ENCODE measurements around the gene CRYBA1.
"Not testable (repeated sequence)": the region's sequence is repeated elsewhere in the genome, so short reads cannot be mapped to it uniquely, and the experiment has no call there.

The CRYBA1 gene

DNA sequence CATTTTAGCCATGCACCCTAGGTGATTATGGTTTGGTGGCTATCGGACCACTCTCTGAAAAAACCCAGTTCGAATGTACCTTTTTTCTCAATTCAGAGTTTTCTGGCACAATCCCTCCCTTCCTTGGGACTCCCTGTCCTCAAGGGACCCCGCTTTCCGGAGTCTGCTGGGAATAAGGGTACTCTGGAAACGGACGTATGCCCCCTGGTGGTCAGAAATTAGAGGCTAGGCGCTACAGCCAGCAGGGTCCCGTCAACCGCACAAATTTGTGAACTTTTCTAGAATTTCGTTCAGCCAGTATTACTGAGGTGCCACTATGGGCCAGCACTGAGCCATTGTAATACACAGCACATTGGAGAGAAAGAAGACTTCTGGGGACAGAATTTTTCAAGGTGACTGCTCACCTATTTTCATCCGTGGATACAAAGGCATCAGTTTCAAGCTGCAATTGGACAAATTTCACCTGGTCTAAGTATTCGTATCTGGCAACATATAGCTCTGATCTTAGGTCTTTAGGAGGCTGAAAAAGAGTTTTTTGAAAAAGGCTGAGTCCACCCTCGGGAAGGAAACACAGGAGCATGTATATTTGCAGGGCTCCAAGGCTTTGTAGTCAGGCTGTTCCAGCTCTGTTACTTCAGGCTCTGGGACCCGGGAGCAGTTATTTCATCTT, 27.1 kb upstream of the CRYBA1 start:
- H3K4me1 Mint-ChIP-seq (ENCODE audit: low read depth): peaks cover 4% of the 10 kb centered on the region
- no peaks in the 10 kb centered on the region for H3K9me3 Mint-ChIP-seq
- no peaks in the 10 kb centered on the region for H3K27me3 Mint-ChIP-seq
- no peak overlapping the region for H3K27ac Mint-ChIP-seq
- H3K4me3 Mint-ChIP-seq: no peak overlapping the region
- H3K36me3 Mint-ChIP-seq (ENCODE audit: low read depth): no peaks in the 10 kb centered on the region

GRCh38 chr17:29221338-29221737, 25.3 kb upstream of the CRYBA1 start:
- H3K27ac Mint-ChIP-seq: not testable (repeated sequence)

DNA sequence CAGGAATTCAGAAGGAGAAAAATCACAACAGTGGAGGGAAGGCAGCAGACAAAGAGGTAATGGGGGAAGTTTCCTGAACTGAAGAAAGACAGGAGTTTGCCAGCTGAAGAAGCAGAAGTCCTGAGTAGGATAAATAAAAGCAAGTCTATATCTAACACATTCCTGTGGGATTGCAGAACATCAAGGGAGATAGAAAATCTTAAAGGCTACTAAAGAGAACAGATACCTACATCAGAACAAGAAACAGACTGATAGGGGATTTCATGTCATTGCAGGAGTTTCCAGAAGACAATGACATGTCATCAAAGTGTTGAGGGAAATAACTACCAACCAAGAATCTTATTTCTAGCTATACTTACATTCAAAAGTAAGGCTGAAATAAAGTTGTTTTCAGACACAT, 21.3 kb upstream of the CRYBA1 start:
- no peak overlapping the region for H3K4me3 Mint-ChIP-seq
- H3K9me3 Mint-ChIP-seq: no peaks in the 10 kb centered on the region
- peaks cover 5% of the 10 kb centered on the region for H3K4me1 Mint-ChIP-seq (ENCODE audit: low read depth)
- no peaks in the 10 kb centered on the region for H3K36me3 Mint-ChIP-seq (ENCODE audit: low read depth)
- no peaks in the 10 kb centered on the region for H3K27me3 Mint-ChIP-seq
- H3K27ac Mint-ChIP-seq: no peak overlapping the region

More at GRCh38 chr17:29221338-29221737, 25.3 kb upstream of the CRYBA1 start:
- H3K4me3 Mint-ChIP-seq; H3K36me3 Mint-ChIP-seq (ENCODE audit: low read depth); H3K27me3 Mint-ChIP-seq; H3K4me1 Mint-ChIP-seq (ENCODE audit: low read depth); H3K9me3 Mint-ChIP-seq: not testable (repeated sequence)

DNA sequence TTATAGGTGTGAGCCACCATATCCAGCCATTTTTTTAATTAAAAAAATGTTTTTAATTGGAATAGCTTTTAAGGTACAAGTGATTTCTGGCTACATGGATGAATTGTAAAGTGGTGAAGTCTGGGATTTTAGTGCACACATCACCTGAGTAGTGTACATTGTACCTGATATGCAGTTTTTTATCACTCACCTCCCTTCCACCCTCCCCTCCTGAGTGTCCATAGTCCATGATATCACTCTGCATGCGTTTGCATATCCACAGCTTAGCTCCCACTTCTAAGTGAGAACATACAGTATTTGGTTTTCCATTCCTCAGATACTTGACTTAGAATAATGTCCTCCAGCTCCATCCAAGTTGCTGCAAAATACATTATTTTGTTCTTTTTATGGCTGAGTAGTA, 13.4 kb upstream of the CRYBA1 start:
- H3K4me1 Mint-ChIP-seq (ENCODE audit: low read depth): no peaks in the 10 kb centered on the region
- H3K9me3 Mint-ChIP-seq: no peaks in the 10 kb centered on the region
- no peak overlapping the region for H3K4me3 Mint-ChIP-seq
- H3K27ac Mint-ChIP-seq: no peak overlapping the region
- H3K36me3 Mint-ChIP-seq (ENCODE audit: low read depth): no peaks in the 10 kb centered on the region
- H3K27me3 Mint-ChIP-seq: no peaks in the 10 kb centered on the region

- H3K4me3 Mint-ChIP-seq; H3K27me3 Mint-ChIP-seq; H3K27ac Mint-ChIP-seq; H3K36me3 Mint-ChIP-seq (ENCODE audit: low read depth); H3K9me3 Mint-ChIP-seq; H3K4me1 Mint-ChIP-seq (ENCODE audit: low read depth): not testable (repeated sequence)
Measured at GRCh38 chr17:29234972-29235371, 11.7 kb upstream of the CRYBA1 start.

GRCh38 chr17:29235904-29236303, 10.8 kb upstream of the CRYBA1 start:
- H3K27me3 Mint-ChIP-seq: no peaks in the 10 kb centered on the region
- no peaks in the 10 kb centered on the region for H3K9me3 Mint-ChIP-seq
- H3K27ac Mint-ChIP-seq: no peak overlapping the region
- peaks cover 6% of the 10 kb centered on the region for H3K4me1 Mint-ChIP-seq (ENCODE audit: low read depth)
- H3K4me3 Mint-ChIP-seq: no peak overlapping the region
- no peaks in the 10 kb centered on the region for H3K36me3 Mint-ChIP-seq (ENCODE audit: low read depth)

DNA sequence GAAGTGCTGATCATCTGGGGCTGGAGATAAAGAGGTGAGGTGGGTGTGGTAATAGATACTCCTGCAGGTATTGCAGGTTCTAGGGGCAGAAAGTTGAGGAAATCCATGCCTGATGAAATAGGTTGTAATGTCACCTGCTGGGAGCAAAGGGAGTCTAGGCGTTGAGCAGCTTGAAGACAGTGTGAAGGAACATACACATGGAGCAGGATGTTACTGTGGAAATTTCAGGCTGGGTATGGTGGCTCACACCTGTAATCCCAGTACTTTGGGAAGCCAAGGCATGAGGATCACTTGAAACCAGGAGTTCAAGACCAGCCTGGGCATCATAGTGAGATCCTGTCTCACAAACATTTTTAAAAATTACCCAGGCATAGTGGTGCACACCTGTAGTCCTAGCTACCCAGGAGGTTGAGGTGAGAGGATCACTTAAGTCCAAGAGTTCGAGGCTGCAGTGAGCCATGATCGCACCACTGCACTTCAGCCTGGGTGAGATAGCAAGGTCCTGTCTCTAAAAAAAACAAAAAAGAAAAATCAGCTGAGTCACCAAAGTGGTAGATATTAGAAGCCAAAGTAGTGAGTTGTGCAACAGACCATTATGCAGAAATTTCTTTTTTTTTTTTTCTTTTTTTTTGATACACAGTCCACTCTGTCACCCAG, 9.1 kb upstream of the CRYBA1 start:
- H3K4me1 Mint-ChIP-seq (ENCODE audit: low read depth): peaks cover 9% of the 10 kb centered on the region
- no peaks in the 10 kb centered on the region for H3K36me3 Mint-ChIP-seq (ENCODE audit: low read depth)
- no peaks in the 10 kb centered on the region for H3K27me3 Mint-ChIP-seq
- no peak overlapping the region for H3K4me3 Mint-ChIP-seq
- no peak overlapping the region for H3K27ac Mint-ChIP-seq
- H3K9me3 Mint-ChIP-seq: no peaks in the 10 kb centered on the region

DNA sequence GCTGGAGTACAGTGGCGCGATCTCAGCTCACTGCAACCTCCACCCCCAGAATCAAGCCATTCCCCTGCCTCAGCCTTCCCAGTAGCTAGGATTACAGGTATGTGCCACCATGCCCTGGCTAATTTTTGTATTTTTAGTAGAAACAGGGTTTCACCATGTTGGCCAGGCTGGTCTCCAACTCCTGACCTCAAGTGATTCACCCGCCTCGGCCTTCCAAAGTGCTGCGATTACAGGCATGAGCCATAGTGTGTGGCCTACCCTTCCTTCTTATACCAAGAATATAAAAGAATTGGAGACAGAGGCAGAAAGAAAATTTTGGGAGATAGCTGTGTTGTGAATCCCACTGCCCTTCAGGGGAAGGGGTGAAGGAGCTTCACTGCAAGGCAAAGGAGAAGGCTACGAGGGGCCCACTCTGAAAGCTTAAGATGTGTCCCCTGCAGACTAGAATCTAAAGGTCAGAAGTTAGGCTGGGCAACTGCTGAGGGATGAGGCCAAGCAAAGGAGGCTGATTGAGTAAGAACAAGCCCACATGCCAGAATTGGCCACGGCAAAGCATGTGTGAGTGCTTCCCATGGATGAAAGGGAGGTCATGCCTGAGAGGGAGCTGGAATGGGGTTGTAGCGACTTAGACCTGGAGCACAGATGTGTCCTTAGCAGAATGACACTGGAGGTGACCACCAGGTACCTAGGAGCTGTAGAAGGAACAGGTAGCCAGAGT, 8.4 kb upstream of the CRYBA1 start:
- Mint-ChIP-seq H3K9me3 (no peaks in the 10 kb centered on the region), H3K4me1 (ENCODE audit: low read depth) (peaks cover 9% of the 10 kb centered on the region), H3K27ac (no peak overlapping the region), H3K4me3 (no peak overlapping the region), H3K36me3 (ENCODE audit: low read depth) (no peaks in the 10 kb centered on the region), H3K27me3 (no peaks in the 10 kb centered on the region)

GRCh38 chr17:29240477-29240876, 6.2 kb upstream of the CRYBA1 start:
- Mint-ChIP-seq H3K27me3 (no peaks in the 10 kb centered on the region), H3K4me1 (ENCODE audit: low read depth) (peaks cover 9% of the 10 kb centered on the region), H3K9me3 (no peaks in the 10 kb centered on the region), H3K4me3 (no peak overlapping the region), H3K27ac (no peak overlapping the region), H3K36me3 (ENCODE audit: low read depth) (no peaks in the 10 kb centered on the region)

- H3K27ac Mint-ChIP-seq: no peak overlapping the region
Measured at GRCh38 chr17:29240968-29241963, 5.4 kb upstream of the CRYBA1 start.

DNA sequence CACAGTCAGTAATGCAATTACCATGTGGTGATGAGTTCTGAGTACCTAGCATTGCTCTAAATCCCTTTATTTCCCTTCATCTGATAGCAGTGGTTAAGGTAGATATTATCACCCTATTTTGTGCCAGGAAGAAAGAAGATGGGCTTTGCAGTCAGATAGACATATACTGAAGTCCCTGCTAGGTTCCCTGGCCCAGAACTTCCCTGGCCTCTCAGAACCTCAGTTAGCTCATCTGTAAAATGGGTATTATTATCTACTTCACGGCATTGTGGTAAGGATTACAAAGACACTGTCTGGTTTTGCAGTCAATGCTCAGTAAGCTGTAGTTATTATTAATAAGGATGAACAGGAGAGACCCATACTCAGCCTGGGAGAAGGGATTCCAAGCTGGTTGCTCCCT, 4.6 kb upstream of the CRYBA1 start:
- H3K9me3 Mint-ChIP-seq: no peaks in the 10 kb centered on the region
- H3K27ac Mint-ChIP-seq: no peak overlapping the region
- no peaks in the 10 kb centered on the region for H3K27me3 Mint-ChIP-seq
- no peaks in the 10 kb centered on the region for H3K36me3 Mint-ChIP-seq (ENCODE audit: low read depth)
- peaks cover 9% of the 10 kb centered on the region for H3K4me1 Mint-ChIP-seq (ENCODE audit: low read depth)
- no peak overlapping the region for H3K4me3 Mint-ChIP-seq

More at GRCh38 chr17:29240968-29241963, 5.4 kb upstream of the CRYBA1 start:
- Mint-ChIP-seq H3K27me3 (no peaks in the 10 kb centered on the region), H3K9me3 (no peaks in the 10 kb centered on the region), H3K36me3 (ENCODE audit: low read depth) (no peaks in the 10 kb centered on the region), H3K4me1 (ENCODE audit: low read depth) (peaks cover 9% of the 10 kb centered on the region), H3K4me3 (no peak overlapping the region)

DNA sequence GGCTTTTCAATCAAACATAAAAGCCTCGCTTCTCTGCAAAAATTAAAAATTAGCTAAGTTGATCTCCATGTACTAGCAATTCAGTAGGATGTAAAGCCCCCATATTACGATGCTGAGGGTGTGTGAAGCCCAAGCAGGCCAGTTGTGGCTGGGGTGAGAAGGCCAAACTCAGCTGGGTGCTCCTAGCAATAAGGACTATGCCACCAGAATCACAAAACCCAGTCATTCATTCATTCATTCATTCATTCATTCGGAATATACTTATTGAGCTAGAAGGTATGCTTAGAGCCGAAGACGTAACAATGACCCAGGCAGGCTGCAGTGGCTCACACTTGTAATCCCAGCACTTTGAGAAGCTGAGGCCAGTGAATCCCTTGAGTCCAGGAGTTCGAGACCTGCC, 3.9 kb upstream of the CRYBA1 start:
- no peaks in the 10 kb centered on the region for H3K27me3 Mint-ChIP-seq
- no peak overlapping the region for H3K27ac Mint-ChIP-seq
- H3K4me1 Mint-ChIP-seq (ENCODE audit: low read depth): peaks cover 9% of the 10 kb centered on the region
- no peaks in the 10 kb centered on the region for H3K36me3 Mint-ChIP-seq (ENCODE audit: low read depth)
- H3K9me3 Mint-ChIP-seq: no peaks in the 10 kb centered on the region
- H3K4me3 Mint-ChIP-seq: no peak overlapping the region

- no peaks in the 10 kb centered on the region for H3K36me3 Mint-ChIP-seq (ENCODE audit: low read depth)
- H3K27me3 Mint-ChIP-seq: no peaks in the 10 kb centered on the region
Measured at GRCh38 chr17:29243792-29244191, 2.9 kb upstream of the CRYBA1 start.

GRCh38 chr17:29245401-29245800, 1.3 kb upstream of the CRYBA1 start:
- H3K4me1 Mint-ChIP-seq (ENCODE audit: low read depth): peaks cover 8% of the 10 kb centered on the region
- no peak overlapping the region for H3K4me3 Mint-ChIP-seq

More at GRCh38 chr17:29243792-29244191, 2.9 kb upstream of the CRYBA1 start:
- Mint-ChIP-seq H3K27ac (no peak overlapping the region), H3K4me1 (ENCODE audit: low read depth) (peaks cover 9% of the 10 kb centered on the region), H3K9me3 (no peaks in the 10 kb centered on the region), H3K4me3 (no peak overlapping the region)

More at GRCh38 chr17:29245401-29245800, 1.3 kb upstream of the CRYBA1 start:
- no peak overlapping the region for H3K27ac Mint-ChIP-seq
- H3K27me3 Mint-ChIP-seq: no peaks in the 10 kb centered on the region
- no peaks in the 10 kb centered on the region for H3K36me3 Mint-ChIP-seq (ENCODE audit: low read depth)
- no peaks in the 10 kb centered on the region for H3K9me3 Mint-ChIP-seq

All from stimulated activated naive CD8-positive, alpha-beta T cell treated with anti-CD3 and anti-CD28 coated beads, Interleukin-15, Interleukin-2, amounts not matched to agents 100 ng/mL and 50 ng/mL, for 24 hours (primary cell).